GM18502 (cell line): ENCODE data around the gene CKAP2L.
"Not testable (repeated sequence)": the region's sequence is repeated elsewhere in the genome, so short reads cannot be mapped to it uniquely, and the experiment has no call there.

Source experiments
- ATAC-seq: cut with Tn5 transposase; IDR thresholded peaks from one replicate; pipeline ENCODE4 v1.9.1; 2021; ENCODE audit warnings: mild to moderate bottlenecking; ENCODE audit not compliant: unreplicated experiment, poor library complexity

Gene CKAP2L

DNA sequence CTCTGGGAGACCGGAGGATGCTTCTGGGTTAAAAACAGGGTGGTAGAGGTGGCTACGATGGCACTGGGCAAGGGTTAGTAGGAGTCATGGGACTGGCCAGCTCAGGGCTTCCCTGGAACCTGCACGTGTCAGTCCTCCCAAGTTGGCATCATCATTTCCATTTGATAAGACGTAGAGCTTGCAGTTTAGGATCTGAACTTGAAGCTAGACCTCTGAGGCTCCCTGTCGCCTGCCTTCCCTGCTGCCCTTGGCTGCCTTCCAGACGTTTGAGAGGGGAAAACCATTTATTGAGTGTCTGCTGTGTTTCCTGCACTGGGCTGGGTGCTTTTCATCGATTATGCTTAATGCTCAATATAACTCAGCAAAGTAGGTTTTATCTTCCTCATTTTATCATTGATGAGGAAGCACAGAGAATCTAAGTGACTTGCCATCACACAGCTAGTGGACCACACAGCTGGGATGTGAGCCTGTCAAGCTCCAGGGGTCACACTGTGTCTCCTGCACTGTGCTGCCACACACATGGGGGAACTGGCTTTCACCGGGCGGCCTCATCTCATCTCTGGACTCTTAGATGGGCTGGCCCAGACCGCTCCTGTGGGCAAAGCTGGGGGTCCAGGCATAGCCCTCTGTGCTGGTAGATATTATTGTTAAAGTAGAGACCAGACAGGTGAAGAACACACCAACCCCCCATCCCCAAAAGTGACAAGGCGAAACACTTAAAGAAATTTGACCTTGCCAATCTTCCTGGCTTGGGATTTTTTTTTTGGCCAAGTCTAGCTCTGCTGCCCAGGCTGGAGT is 35.8 kb downstream of the CKAP2L start:
- ATAC-seq, result no peak

DNA sequence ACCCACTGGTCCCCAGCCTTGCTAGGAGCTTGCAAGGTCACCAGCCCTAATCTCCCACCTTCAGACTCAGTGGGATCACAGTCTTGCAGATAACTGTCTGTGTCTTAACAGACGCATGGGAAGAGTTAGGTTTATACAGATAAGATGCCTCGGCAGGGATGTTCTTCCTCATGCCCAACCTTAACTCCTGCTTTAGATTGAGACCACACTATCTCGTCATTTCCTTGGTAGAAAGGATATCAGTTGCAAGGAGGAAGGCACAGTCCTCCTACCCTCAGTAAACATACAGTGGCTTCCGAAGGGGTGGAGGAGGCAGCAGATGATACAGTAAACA is 36.4 kb downstream of the CKAP2L start:
- no peak for ATAC-seq

DNA sequence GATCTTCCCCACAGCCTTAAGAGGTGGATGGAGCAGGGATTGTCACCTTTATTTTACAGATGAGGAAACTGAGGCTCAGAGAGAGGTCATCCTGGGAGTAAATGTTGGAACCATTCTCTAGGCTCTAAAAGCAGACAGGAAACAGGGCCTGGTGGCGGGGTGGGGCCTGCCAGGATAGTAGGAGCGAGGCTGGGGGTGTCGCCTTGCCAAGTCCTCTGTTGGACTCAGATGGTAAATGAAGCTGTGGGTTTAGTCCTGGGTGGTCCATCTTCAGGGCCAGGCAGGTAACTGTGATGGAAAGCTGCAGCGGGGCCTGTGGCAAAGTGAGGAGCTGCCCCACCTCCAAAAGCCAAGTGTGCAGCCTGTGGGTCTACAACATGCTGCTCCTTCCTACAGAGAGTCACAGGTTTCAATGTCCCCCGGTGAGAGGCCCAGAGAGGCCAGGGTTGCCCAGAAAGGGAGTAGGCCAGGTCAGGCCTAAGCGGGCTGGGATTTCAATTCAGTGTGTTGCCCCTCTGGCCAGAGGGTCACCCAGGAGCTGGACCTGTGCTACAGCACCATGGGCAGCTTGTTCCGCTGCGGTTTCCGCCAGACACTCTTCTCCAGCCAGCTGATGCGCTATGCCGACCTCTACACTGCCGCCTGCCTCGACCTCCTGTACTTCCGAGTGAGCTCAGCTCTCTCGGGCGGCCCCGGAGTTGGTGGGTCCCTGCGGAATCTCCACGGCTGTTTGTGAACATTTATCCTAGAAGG is 37.0 kb downstream of the CKAP2L start:
- ATAC-seq, result no peak

DNA sequence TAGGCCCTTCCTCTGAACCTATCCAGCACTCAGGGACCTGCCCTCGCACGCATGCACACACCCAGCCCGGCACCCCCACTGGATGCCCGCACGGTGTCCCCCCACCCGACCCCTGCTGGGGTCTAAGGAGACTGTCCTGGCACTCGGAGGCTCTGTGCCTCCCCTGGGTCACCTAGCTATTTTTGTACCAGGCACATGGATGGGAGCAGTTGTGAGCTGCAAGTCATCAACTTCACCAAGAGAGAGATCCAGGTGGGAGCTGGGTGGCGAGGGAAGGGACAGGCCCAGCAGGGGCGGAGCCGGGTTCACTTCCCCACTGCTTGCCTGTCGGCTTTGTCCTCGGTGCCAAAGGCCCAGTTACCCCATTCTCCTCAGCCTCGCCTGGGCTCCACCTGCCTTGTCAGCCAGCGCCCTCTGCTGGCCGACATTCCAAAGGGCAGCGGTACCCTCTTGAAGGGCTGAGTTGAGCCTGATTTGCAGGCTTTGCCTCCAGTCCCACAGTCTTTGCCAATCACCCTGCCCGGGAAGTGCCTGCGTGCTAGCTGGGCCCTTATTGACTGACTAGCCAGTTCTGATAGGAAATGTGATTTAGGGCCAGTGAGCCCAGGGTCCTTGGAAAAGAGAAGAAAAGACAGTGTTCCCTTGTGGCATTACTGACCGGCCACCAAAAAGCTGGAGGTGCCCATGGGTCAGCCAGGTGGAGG is 37.8 kb downstream of the CKAP2L start:
- ATAC-seq, result peak; percentile 78

DNA sequence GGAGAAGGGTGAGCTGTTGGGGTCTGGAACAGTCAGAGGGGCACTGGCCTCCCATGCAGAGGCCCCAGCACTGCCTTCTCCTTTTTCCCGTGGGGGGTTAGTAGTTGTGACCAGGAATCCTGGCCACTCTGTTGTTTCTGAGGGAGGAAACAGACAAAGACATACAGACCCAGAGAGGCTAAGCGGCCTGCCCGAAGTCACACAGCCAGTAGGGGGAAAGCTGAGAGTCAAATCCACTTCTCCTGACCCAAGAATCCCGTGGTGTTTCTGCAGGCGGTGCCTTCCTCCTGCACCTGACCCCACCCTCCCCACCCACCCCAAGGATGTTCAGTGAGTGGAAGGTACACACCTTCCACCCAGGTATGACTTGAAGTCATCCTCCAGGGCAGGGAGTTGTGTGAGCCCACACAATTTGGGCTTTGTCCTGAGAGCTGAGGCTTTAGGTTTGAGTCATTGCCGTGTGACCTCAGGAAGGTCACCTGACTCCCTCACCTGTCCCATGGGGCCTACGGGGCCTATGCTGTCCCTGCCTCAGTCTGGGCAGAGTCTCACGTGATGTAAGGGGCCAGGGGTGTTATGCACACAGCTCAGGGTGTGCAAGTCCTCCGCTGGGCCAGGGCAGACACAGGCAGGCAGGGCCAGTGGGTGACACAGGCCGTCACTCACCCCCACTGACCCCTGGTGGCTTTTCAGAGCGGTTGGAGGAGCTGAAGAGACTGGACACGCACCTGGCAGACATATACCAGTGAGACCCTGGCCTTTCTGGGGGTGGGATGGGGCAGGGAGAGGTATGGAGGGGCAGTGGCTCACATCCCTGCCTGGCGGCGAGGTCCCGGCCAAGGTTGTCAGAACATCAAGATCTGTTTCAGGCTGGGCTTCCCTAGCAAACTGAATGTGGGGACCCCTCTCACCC is 38.6 kb downstream of the CKAP2L start:
- peak; percentile 49 for ATAC-seq

DNA sequence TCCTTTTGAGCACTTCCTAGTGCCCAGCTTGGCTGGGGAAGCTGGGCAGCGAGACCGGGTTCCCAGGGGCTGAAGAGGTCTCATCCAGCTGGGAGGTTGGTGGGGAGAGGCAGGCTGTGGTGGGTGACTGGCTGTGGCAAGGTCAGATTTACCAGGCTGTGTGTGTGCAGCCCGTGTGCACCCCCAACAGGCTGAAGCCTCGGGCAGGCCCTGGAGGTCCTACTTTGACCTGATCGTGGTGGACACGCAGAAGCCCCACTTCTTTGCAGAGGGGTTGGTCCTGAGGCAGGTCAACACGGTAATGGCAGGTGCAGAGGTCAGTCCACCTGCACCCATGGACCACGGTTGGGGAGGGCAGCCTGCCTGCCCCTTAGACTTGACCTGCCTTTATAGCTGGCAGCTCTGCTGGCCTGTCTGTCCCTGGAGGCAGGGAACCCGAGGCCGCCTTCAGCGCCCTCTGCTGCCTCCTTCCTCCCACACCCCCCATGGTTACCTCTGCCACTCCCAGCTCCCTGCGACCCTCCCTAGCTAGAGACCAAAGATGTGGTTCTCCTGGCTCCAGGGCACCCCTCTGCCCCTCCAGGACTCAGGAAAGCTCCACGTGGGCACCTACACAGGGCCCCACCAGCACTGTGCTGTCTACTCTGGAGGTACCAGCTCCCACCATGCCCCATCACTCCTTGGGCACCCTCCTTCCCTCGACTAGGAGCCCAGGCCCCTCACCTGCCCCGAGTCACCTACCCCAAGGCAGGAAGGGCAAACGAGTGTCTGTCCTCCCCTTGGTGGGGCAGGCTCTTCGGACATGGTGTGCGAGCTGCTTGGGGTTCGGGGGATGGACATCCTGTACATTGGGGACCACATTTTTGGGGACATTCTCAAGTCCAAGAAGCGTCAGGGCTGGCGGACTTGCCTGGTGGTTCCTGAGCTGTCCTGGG is 39.6 kb downstream of the CKAP2L start:
- ATAC-seq, result no peak

DNA sequence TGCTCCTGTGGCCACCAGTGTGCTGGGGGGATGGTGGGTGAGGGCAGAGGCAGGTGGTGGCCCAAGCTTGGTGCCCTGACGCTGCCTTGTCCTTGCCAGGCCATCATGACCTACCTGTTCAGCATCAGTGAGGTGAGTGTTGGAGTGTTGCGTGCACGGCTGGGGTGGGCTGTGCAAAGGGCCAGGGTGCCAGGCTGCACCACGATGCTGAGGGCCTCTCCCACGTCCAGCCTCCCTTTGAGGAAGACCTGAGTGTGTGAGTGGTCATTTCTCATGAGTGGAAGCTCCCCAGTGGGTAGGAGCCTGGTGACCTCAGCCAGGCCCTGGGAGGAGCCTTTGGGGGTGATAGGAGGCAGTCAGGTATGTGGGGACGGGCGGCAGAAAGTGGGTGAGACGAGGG is 40.4 kb downstream of the CKAP2L start:
- no peak for ATAC-seq

DNA sequence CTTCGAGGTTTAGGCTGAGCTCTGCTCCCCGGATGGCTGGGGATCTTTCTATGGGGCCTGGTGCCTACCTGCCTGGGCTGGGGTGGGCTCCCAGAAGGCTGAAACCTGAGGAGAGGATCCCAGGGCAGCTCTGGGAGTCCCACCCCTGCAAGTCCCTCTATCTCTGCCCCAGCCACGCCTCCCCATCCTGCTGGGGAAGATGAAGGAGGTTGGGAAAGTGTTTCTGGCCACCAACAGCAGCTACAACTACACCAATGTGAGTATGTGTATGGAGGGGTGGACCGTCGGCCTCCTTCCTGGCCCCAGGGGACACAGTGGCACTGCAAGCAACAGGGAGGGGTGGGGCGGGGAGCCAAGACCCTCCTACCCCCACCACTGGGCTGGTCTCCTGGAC is 40.9 kb downstream of the CKAP2L start:
- ATAC-seq, result no peak

DNA sequence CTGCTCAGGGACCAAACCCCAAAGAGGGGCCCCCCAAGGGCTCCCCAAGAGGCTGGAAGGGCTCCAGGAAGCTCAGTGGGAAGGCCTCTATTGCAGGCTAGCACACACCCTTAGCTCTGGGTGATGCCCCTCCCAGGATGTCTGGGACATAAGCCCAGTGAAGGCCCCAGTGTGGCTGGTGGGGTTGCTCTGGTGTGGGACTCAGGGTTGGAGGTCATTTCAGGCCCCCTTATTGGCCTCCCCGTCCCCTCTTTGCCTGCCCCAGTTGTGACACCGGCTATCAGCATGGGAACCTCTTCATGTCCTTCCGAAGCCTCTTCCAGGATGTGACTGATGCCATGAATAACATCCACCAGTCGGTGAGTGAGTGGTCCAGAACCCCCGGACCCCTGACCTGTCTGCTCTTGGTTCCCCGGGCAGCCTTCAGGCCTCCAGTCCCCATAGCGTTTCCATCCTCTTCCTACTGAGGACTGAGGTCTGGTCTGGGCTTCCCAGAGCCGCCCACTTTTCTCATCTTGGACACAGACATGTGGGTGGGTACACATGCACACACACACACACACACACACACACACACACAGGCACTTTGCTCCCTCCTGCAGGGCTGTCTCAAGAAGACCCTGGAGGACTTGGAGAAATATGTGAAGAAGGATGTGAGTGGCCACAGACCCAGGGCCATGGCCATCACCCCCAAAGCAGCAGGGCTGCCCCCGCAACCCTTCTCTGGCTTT is 41.4 kb downstream of the CKAP2L start:
- ATAC-seq, result no peak

DNA sequence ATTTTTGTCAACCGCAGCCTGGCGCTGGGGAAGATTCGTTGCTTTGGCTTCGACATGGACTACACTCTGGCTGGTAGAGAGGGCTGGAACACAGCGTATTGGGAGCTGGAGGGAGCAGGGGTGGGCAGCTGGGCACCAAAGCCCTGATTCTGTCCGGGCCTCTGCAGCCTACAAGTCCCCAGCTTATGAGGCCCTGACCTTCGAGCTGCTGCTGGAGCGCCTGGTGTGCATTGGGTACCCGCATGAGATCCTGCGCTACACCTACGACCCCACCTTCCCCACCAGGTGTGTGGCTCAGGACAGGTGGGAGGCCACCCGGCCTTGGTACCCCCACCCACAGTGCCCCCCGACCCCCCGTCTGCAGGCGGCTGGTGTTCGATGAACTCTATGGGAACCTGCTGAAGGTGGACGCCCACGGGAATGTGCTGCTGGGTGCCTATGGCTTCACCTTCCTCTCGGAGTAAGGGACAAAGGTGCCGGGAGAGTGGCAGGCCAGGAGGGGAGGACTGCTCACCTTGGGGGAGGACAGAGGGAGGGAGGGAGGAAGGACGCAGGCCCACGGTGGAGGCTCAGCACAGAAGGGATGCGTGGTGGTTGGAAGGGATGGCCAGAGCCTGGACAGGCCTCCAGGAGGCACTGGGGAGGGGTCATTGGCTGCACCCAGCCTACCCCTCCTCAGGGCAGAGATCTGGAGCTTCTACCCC is 42.4 kb downstream of the CKAP2L start:
- no peak for ATAC-seq

DNA sequence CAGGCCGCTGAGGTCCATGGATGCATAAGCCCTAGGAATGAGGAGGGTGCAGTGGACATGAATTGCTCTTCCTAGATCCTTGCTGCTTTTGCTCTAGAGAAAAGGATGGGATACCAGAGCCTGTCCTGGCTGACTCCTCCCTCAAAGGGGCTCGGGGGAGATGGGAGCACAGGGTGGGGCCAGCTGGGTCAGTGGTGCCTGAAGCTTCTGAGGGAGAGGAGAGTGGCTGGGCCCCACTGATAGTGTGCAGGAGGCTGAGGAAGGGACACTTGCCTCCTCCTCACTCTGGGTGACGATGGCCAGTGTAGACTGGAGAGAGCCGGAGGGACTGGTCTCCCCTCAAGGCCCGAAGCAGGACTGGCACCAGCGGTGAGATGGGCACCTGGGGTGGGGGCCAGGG is 43.6 kb downstream of the CKAP2L start, which contains the start of gene NT5DC4:
TSS of gene NT5DC4 (plus strand) at position 236 of the 400 bp plus-strand sequence. CDS start at position 296, 60 bp downstream.
- no peak for ATAC-seq

DNA sequence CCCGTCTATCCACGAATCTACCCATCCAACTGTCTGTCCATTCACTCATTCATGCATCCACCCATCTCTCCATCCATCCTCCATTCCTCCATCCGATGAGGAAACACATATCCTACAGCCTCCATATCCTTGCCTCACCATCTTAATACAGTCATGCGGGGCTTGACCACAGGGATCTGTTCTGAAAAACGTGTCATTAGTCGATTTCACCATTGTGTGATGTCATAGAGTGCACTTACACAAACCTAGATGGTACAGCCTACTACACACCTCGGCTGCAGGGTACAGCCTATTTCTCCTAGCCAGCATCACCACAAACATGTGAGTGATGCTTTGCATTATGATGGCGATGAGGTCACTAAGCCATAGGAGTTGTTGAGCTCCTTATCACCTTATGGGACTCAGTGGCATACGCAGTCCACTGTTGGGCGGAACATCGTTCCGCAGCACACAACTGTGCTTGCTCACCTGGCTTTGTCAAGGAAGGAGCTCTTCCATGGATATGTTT is 45.5 kb downstream of the CKAP2L start:
- ATAC-seq, result no peak

DNA sequence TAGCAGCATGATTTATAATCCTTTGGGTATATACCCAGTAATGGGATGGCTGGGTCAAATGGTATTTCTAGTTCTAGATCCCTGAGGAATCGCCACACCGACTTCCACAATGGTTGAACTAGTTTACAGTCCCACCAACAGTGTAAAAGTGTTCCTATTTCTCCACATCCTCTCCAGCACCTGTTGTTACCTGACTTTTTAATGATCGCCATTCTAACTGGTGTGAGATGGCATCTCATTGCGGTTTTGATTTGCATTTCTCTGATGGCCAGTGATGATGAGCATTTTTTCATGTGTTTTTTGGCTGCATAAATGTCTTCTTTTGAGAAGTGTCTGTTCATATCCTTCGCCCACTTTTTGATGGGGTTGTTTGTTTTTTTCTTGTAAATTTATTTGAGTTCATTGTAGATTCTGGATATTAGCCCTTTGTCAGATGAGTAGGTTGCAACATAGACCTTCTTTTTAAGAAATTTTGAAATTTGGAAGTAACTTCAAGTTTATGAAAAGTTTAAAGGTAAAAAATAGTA is 47.5 kb downstream of the CKAP2L start:
- not testable (repeated sequence) for ATAC-seq

DNA sequence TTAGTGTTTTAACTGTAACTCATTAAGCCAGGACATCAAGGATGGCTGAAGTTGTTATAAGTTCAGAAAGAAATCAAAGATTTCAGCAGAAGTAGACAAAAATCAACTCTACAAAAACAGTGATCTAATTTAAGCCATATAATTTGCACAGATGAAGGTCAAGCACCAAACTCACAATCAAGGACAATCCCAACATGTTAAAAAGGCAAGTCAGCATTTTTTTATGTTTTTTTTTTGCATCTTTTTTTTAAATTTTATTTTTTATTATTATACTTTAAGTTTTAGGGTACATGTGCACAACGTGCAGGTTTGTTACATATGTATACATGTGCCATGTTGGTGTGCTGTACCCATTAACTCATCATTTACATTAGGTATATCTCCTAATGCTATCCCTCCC is 48.3 kb downstream of the CKAP2L start:
- ATAC-seq, result not testable (repeated sequence)

DNA sequence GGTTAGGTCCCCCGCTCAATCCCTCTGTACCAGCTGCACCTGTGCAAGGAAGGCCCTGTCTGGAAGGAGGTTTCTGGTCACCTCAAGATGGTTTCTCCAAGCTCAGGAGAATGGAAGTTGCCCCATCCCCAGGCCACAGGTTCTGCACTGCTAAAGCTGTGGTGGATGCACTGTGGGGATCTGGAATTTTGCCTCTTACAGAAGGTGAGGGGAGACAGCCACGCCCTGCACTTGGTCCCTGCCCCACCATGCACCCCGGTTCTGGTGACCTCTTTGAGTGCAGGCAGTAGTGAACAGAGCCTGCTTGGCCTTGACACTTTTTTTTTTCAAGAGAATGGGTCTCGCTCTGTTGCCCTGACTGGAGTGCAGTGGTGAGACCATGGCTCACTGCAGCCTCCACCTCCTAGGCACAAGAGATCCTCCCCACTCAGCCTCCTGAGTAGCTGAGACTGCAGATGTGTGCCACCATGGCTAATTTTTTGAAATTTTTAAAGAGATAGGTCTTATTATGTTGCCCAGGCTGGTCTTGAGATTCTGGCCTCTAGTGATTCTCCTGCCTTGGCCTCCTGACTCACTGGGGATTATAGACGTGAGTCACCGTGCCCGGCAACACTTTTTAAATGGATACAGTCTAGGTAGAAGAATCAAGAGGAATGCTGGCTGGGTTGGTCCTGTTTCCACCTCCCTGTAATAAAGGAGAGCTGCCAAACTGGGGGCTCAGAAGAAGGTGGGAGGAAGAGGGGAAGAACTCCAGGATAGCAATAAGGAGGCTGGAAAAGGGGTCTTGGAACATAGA is 49.4 kb downstream of the CKAP2L start:
- no peak for ATAC-seq

DNA sequence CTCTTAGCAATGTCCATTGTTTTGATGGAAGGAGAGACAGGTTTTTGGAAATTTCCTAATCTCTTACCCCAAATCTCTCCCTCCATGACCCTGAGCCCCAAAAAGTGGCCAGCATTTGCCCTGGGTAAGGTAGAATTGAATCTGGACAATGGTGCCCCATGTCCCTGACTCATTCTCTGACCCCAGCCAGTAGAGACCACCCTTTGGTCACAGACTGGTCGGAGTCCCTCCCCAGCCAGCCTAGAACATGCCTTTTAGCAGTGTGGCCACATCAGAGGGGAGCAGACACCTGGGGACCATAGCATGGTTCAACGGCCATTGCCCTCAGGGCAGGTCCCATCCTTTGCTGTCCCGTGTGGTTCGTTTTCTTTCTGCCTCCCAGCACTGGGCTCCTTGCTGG is 50.1 kb downstream of the CKAP2L start:
- no peak for ATAC-seq

DNA sequence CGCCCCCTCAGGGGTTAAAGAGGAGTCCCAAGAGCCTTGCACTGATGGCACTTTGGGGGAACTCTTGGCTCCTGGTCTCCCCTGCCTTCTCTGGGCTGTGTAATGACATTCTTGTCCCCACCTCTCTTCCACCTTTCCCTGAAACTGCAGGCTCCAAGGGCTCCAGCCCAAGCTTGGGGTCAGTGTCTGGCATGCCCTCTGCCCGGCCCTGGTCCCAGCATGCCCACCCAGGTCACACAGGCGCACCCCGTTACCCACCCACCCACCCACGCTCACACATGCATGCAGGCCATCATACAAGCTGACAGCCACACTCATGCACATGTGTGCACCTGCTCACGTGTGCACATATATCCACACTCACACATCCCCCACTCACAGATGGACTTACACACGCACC is 50.5 kb downstream of the CKAP2L start:
- no peak for ATAC-seq
